Lung (tissue), 12 donors: ENCODE results near the gene ADGRD1. TPM values are rescaled to one million over a fixed set of nuclear protein-coding genes. Genes with fewer than 3 reads are reported as not detected.

ENCODE experiments used
- ATAC-seq: fragments of 200-7000 bp; cut with Tn5 transposase; one replicate; pipeline ENCODE4 v1.9.1; 2020; ENCODE audit warnings: moderate number of reproducible peaks; ENCODE audit not compliant: insufficient read depth, low FRiP score
- DNase-seq, 3 donors: peaks; one replicate each; pipeline ENCODE4 v3.0.0-alpha.2; 2013 to 2017
- H3K27ac ChIP-seq, 2 donors: one replicate each; pipeline ENCODE4 v1.5.1; 2013; ENCODE audit warnings: mild to moderate bottlenecking in 2 of 2, moderate library complexity in 2 of 2, control low read depth in 1 of 2, inconsistent platforms in 1 of 2, low read depth in 1 of 2, low read length in 1 of 2
- H3K27me3 ChIP-seq, 3 donors: one replicate each; pipeline ENCODE4 v1.5.1; 2013; ENCODE audit warnings: low read length in 2 of 3; ENCODE audit not compliant: control insufficient read depth in 3 of 3, insufficient read depth in 3 of 3
- H3K36me3 ChIP-seq, 4 donors: one replicate each; pipeline ENCODE4 v1.5.1; 2013; ENCODE audit warnings: low read length in 4 of 4, mild to moderate bottlenecking in 1 of 4, moderate library complexity in 1 of 4; ENCODE audit not compliant: control insufficient read depth in 4 of 4, insufficient read depth in 4 of 4
- H3K4me1 ChIP-seq, 5 donors: one replicate each; pipeline ENCODE4 v1.5.1; 2013; ENCODE audit warnings: low read length in 5 of 5, mild to moderate bottlenecking in 2 of 5, moderate library complexity in 1 of 5; ENCODE audit not compliant: control insufficient read depth in 5 of 5, insufficient read depth in 5 of 5
- H3K4me3 ChIP-seq: one replicate; pipeline ENCODE4 v1.5.1; 2013; ENCODE audit warnings: mild to moderate bottlenecking, control low read depth, moderate library complexity
- H3K9ac ChIP-seq, 2 donors: one replicate each; pipeline ENCODE4 v1.5.1; 2013; ENCODE audit warnings: low read length in 2 of 2, control low read depth in 1 of 2; ENCODE audit not compliant: insufficient read depth in 1 of 2
- H3K9me3 ChIP-seq, 4 donors: one replicate each; pipeline ENCODE4 v1.5.1; 2013; ENCODE audit warnings: low read length in 3 of 4, mild to moderate bottlenecking in 1 of 4, moderate library complexity in 1 of 4; ENCODE audit not compliant: control insufficient read depth in 4 of 4, insufficient read depth in 3 of 4
- WGBS, 2 donors: extraction: QIAGEN DNeasy Blood & Tissue Kit; methylation state at CpG; one replicate each; pipeline ENCODE4 v1.1.7; 2013; 5-methylcytosine and 5-hydroxymethylcytosine counted together
- polyA plus RNA-seq, 2 donors: library from polyadenylated mRNA; stranded (reverse); fragments of 200-250 nt; gene quantifications; one replicate each; pipeline ENCODE4 v1.2.1, GENCODE V29; 2013
- total RNA-seq, 2 donors: library from RNA; depleted of rRNA in 1 of 2; stranded (reverse); fragments of >200 nt in 1 of 2; gene quantifications; one replicate each; pipeline ENCODE4 v1.2.1, GENCODE V29; 2014 to 2021
- TF ChIP-seq, protein P1 (sequence below): IDR thresholded peaks from 2 replicates; pipeline ENCODE4 v1.5.1; 2012; ENCODE audit warnings: mild to moderate bottlenecking; ENCODE audit errors: control extremely low read depth, extremely low read depth
- donor health status: control.
- donor health status: control.
- donor health status: Bipolar disorder and iron deficiency.
- donor health status: healthy.
- donor health status: DM: yes; HTN: yes; CAD: no.

ADGRD1 gene
- total and polyA plus RNA-seq, 4 donors = 23.5 to 85.6 (median 46.7) TPM

DNA sequence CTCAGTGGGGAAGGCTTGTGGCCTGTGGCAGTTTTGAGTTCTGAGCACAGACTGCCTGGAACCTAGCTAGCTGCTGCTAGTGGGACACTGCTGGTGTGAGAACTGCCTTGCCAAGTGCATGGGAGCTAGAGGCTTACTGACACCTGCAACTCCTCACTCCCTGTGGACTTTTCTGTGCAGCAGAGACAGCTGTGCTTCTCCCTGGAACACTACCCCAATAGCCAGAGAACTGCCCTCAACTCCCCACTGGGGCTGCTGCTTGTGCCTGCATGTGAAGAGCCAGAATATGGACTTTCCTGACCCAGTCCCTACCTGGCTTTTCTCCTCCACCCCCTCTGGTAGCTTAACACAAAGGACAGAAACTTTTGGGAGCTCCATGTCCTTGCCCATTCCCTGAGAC, 222.6 kb downstream of the ADGRD1 start:
- peaks cover 0 to 2% (median 0%) of the 10 kb centered on the region in 5 donors for H3K4me1 ChIP-seq
- no peaks in the 10 kb centered on the region for H3K27me3 ChIP-seq
- H3K9me3 ChIP-seq = peaks cover 0 to 20% (median 2%) of the 10 kb centered on the region in 4 donors
- H3K4me3 ChIP-seq = no peak overlapping the region
- no peak overlapping the region for H3K27ac ChIP-seq
- DNase-seq = no peak
- ATAC-seq = no peak
- H3K9ac ChIP-seq = no peak overlapping the region
- TF ChIP-seq, protein P1, sequence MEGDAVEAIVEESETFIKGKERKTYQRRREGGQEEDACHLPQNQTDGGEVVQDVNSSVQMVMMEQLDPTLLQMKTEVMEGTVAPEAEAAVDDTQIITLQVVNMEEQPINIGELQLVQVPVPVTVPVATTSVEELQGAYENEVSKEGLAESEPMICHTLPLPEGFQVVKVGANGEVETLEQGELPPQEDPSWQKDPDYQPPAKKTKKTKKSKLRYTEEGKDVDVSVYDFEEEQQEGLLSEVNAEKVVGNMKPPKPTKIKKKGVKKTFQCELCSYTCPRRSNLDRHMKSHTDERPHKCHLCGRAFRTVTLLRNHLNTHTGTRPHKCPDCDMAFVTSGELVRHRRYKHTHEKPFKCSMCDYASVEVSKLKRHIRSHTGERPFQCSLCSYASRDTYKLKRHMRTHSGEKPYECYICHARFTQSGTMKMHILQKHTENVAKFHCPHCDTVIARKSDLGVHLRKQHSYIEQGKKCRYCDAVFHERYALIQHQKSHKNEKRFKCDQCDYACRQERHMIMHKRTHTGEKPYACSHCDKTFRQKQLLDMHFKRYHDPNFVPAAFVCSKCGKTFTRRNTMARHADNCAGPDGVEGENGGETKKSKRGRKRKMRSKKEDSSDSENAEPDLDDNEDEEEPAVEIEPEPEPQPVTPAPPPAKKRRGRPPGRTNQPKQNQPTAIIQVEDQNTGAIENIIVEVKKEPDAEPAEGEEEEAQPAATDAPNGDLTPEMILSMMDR = no peak
- no peaks in the 10 kb centered on the region for H3K36me3 ChIP-seq

DNA sequence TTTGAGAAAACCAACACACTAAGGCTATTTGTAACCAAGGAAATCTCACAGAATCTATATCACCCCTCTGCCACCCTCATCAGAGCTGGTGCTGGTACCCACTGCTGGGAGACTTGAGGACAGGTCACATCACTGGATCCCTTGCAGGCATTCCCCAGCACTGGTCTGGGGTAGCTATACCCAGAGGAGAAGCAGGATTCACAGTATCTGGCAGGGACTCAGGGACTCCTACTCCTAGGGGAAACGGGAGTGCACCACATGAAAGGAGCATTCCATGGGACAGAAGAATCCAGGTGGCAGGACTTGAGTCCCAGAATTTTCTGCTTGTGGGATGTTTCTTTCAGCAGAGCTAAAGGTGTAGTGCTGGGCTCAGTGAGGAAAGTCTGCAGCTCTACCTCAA, 223.2 kb downstream of the ADGRD1 start:
- DNase-seq = no peak
- ATAC-seq = no peak
- Histone ChIP-seq H3K27ac (no peak overlapping the region), H3K36me3 (no peaks in the 10 kb centered on the region), H3K4me1 (peaks cover 0 to 2% (median 0%) of the 10 kb centered on the region in 5 donors), H3K9ac (no peak overlapping the region), H3K4me3 (no peak overlapping the region), H3K27me3 (no peaks in the 10 kb centered on the region), H3K9me3 (peaks cover 0 to 20% (median 2%) of the 10 kb centered on the region in 4 donors)
- TF ChIP-seq, protein P1 = no peak
- 77 to 88% methylated on average over 1 of the region's 1 CpG for WGBS, 2 donors

GRCh38 chr12:131177599-131177998, 223.9 kb downstream of the ADGRD1 start:
- Histone ChIP-seq H3K9ac (no peak overlapping the region), H3K9me3 (peaks cover 0 to 20% (median 2%) of the 10 kb centered on the region in 4 donors), H3K4me3 (no peak overlapping the region), H3K27me3 (no peaks in the 10 kb centered on the region), H3K36me3 (no peaks in the 10 kb centered on the region), H3K4me1 (peaks cover 0 to 2% (median 0%) of the 10 kb centered on the region in 5 donors), H3K27ac (no peak overlapping the region)
- 86 to 92% methylated on average over 1 of the region's 1 CpG for WGBS, 2 donors
- DNase-seq (no peak), ATAC-seq (no peak)
- TF ChIP-seq, protein P1 = no peak

DNA sequence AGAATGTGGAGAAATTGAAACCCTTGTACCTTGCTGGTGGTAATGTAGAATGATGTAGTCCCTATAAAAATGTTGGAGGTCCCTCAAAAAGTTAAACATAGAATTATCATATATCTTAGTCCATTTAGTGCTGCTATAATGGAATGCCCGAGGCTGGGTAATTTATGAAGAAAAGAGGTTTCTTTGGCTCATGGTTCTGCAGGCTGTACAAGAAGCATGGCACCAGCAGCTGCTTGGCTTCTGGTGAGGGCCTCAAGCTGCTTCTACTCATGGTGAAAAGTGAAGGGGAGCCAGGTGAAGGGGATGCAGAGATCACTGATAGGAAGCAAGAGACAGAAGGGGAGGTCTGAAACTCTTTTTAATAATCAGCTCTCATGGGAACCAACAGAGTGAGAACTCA, 233.9 kb downstream of the ADGRD1 start:
- WGBS, 2 donors = 79 to 84% methylated on average over 1 of the region's 1 CpG
- no peak for DNase-seq
- TF ChIP-seq, protein P1 = no peak
- no peak overlapping the region for H3K9ac ChIP-seq
- peaks cover 0 to 2% (median 0%) of the 10 kb centered on the region in 3 donors for H3K27me3 ChIP-seq
- ATAC-seq = no peak
- no peaks in the 10 kb centered on the region for H3K4me1 ChIP-seq
- no peak overlapping the region for H3K4me3 ChIP-seq
- H3K9me3 ChIP-seq = peaks cover 0 to 7% (median 1%) of the 10 kb centered on the region in 4 donors
- no peak overlapping the region for H3K27ac ChIP-seq
- H3K36me3 ChIP-seq = no peaks in the 10 kb centered on the region
